GM23248 (cell line): Measurements from ENCODE around the gene SLC48A1.

Source experiments
- EZH2 ChIP-seq: fragments of 200-600 bp; sonication (generic); IDR thresholded peaks from 2 replicates; pipeline ENCODE4 v1.6.1; 2018; ENCODE audit warnings: antibody characterized with exemption, mild to moderate bottlenecking; ENCODE audit not compliant: insufficient read depth, poor library complexity, severe bottlenecking
- EZH2phosphoT487 ChIP-seq: fragments of 200-600 bp; sonication (generic); IDR thresholded peaks from 2 replicates; pipeline ENCODE4 v1.6.1; 2018; ENCODE audit warnings: antibody characterized with exemption, moderate library complexity, mild to moderate bottlenecking, low read depth; ENCODE audit not compliant: insufficient read depth

DNA sequence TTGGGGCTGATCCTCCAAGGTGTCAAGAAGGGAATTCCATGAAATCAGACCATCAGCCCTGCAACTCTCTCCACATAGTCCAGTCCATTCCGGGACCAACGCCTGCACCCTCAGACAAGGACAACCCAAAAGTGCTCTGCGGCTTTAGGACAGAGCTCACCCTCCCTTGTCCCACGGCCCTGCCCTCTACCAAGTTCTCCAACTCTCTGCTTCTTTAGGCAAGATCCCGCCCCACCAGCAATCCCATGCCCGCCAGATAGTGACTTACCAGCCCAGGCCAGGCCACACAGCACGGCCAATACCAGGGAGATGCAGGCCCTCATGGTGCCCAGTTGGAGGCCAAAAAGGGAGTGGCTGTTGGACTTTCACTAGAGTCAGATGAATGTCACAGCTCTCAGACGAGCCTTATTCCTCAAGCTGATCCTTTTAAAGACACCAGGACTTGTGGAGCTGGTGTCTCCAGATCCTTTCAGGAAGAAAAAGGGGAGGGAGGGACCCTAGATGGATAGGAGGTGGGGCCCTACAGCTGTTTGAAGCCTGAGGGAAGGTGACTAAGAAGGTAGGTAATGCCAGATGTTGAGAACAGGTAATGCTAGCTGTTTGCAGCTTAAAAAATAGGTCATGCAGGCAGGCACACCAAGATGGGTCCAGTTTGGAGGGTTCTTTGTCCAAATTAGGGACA, 47.8 kb upstream of the SLC48A1 start, which contains the start of gene ENDOU:
- TF ChIP-seq EZH2 (no peak), EZH2phosphoT487 (no peak)
